NCI-H1436 treated with DMSO at 0.1 percent for 48 hours (cell line): ENCODE data around the gene NUP188.
"Not testable (repeated sequence)": the region's sequence is repeated elsewhere in the genome, so short reads cannot be mapped to it uniquely, and the experiment has no call there.

Experiments
- DNase-seq: peaks from one replicate; lab custom pipeline; 2025; lab: John Stamatoyannopoulos, UW

NUP188 gene

GRCh38 chr9:129030191-129030590 is 82.7 kb downstream of the NUP188 start:
- DNase-seq = no peak

- DNase-seq = no peak
Measured at GRCh38 chr9:129031514-129031913, 84.0 kb downstream of the NUP188 start.

- no peak for DNase-seq
Measured at GRCh38 chr9:129032541-129033159, 85.2 kb downstream of the NUP188 start.

GRCh38 chr9:129033216-129033615 is 85.7 kb downstream of the NUP188 start:
- no peak for DNase-seq

GRCh38 chr9:129035838-129036237 is 88.3 kb downstream of the NUP188 start:
- DNase-seq = not testable (repeated sequence)

- peak; percentile 98 for DNase-seq
Measured at GRCh38 chr9:129036241-129036922, 88.9 kb downstream of the NUP188 start, which contains the start of gene MIGA2. TSS of gene MIGA2 (plus strand) at chr9:129036626. CDS start at chr9:129040595, 3,969 bp downstream.

- no peak for DNase-seq
Measured at GRCh38 chr9:129036923-129037766, 89.6 kb downstream of the NUP188 start.

GRCh38 chr9:129037767-129038098 is 90.2 kb downstream of the NUP188 start:
- no peak for DNase-seq

- no peak for DNase-seq
Measured at GRCh38 chr9:129038109-129038852, 90.8 kb downstream of the NUP188 start.

GRCh38 chr9:129040113-129040643 is 92.7 kb downstream of the NUP188 start:
- DNase-seq = no peak

- no peak for DNase-seq
Measured at GRCh38 chr9:129042016-129042415, 94.5 kb downstream of the NUP188 start.

GRCh38 chr9:129052592-129052991 is 105.1 kb downstream of the NUP188 start:
- DNase-seq = no peak

GRCh38 chr9:129053020-129053419 is 105.5 kb downstream of the NUP188 start:
- no peak for DNase-seq

- no peak for DNase-seq
Measured at GRCh38 chr9:129054163-129054851, 106.8 kb downstream of the NUP188 start.
